GM21526 (cell line): ENCODE results near the gene METTL18.

ENCODE experiments used
- ATAC-seq: cut with Tn5 transposase; IDR thresholded peaks from one replicate; pipeline ENCODE4 v1.9.1; 2021; ENCODE audit warnings: moderate library complexity; ENCODE audit not compliant: unreplicated experiment, low FRiP score

METTL18 gene

DNA sequence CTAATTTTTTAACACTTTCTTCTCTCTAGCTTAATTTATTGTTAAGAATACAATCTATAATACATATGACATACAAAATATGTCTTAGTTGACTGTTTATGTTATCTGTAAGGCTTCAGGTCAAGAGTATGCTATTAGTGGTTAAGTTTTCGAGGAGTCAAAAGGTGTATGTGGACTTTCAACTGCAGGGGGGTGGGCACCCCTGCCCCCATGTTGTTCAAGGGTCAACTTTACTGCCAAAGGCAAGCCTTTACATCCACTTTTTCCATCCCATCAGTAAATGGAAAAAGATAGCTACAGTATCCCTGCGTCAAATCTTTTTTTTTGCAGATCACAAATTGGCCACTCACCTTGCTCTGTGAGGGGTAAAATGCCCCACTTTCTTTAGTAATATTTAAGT, 6.3 kb downstream of the METTL18 start:
- no peak for ATAC-seq

DNA sequence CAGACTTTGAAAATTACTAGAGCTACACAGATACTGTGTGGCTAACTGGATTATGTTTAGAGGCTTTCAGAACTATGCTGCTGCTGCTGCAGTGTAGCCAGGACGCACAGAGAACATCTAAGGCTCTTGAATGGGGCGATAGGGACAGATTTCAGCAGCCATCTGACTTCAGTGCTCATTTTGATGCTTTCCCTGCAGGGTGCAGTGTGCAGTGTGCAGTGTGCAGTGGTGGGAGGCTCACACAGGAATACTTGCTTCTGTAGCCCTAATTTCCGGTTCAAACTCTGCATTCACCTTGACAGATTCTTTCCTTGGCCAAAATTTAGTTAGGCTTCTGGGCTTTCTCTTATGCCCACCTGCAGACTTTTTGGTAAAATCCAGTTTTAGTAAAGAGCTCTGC, 7.7 kb downstream of the METTL18 start:
- ATAC-seq: no peak

DNA sequence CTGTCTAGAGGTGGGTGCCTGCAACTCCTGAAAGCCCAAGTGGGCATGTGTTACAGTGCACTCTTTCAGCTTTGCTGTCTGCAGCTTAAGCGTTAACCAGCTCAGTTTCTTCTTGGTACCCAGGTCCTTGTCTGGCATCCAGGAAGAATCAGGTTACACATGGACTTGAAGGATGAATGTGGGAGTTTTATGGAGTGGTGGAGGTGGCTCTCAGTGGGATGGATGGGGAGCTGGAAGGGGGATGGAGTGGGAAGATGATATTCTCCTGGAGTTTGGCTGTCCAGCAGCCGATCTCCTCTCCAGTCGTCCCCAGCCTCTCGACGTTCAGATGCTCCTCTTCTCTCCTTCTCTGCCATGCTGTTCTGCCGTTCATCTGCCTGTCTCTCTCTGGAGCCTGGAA, 9.4 kb downstream of the METTL18 start:
- no peak for ATAC-seq

DNA sequence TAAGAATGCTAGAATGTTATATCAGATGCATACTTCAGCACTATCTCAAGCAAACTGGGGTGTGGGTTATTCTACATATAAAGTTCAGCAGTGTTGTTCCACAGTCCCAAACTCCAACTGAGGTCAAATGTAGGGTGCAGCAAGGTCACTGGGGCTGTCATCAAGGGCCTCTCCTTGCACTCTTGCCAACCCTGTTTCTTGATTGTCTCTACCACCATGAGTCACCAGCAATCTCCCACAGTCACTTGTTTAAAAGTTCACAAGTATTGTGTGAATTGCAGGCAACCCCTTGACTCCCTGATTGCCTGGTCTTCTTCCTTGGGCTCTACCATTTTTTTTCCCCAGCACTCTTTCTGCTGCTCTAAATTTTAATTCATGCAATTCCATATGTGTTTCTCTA, 10.6 kb downstream of the METTL18 start:
- no peak for ATAC-seq

DNA sequence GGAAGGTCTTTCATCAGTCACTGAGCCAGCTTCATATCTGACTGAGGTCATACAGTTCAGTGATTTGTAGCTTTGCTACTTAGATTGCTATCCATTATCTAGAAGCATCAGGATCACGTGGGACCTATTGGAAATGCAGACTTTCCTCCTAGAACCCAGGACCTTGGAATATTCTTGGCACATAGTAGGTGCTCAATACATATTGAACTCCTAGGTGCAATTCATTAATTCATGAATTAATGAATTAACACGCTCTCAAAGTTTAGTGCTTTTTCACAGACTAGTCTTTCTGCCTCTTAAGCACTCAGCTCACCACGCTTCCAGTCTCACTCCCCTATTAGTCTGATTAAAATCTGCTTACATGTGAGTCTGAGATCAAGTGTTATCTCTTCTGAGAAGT, 12.1 kb downstream of the METTL18 start:
- ATAC-seq: no peak

DNA sequence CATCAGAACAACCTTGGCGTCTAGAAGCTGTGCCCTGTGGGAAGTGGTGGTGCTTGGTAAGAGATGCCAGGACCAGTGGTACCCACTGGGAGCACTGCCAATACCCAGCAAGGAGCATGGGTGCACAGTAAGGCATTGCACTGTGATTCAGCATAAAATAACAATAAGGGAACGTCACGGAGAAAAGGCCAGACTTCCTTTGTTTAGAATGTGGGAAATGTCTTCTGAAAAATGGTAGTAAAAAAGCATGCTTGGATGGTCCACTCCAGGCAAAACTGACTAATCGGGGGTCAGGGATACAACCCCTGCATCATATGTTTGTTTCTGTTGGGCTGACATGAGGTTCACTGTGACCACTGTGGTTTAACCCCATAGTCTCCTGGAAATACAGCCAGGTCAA, 14.7 kb downstream of the METTL18 start:
- no peak for ATAC-seq

DNA sequence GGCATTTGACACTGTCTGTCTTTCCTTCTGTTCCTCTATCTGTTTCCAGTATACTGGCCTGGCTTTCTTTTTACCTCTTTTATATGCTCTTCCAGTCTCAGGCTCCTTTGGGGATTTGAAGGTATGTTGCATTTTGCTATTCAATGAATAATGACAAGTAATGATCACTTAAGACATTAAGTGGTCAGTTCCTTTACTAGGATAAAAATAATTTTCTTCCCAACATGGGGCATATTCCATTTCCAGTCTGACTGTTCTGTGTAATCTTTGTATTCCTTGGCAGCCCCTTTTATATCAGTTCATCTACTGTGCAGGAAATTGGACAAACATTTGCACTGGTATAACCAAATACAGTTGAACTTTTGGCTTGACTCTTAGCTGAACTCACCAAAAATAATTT, 15.6 kb downstream of the METTL18 start:
- ATAC-seq: no peak

DNA sequence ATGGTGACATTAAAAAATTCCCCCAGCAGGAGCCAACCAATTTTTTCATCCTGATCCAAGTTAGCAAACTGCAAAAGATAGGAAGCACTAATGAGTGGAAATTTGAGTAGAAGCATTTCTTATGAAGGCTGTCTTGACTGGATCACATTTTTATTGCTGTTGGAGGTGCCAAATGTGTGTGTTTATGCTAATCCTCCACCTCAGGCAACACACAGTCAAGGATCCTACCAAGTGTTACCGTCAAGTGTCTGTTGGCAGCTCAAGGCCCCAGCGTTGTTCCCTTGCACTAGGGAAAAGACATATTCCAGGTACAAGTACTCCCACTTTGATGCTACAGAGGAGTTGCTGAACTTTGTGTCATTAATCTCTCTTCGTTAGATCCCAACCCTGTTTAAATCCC, 18.3 kb downstream of the METTL18 start:
- no peak for ATAC-seq

DNA sequence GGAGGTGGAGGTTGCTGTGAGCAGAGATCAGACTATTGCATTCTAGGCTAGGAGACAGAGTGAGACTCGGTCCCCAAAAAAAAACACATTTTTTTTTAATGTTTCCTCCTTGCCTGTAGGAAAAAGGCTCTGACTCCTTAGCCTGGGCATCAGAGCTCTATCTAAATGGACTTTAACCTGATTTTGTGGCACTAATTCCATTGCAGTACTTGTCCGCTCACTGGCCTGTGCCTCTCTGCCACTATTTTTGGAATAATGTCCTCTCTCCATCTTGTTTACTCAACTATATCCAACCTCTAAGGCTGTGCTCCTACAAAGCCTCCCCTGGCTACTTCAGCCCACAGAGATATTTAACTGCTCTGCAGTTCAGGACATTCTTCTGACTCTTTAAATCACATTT, 26.5 kb downstream of the METTL18 start:
- ATAC-seq: no peak

DNA sequence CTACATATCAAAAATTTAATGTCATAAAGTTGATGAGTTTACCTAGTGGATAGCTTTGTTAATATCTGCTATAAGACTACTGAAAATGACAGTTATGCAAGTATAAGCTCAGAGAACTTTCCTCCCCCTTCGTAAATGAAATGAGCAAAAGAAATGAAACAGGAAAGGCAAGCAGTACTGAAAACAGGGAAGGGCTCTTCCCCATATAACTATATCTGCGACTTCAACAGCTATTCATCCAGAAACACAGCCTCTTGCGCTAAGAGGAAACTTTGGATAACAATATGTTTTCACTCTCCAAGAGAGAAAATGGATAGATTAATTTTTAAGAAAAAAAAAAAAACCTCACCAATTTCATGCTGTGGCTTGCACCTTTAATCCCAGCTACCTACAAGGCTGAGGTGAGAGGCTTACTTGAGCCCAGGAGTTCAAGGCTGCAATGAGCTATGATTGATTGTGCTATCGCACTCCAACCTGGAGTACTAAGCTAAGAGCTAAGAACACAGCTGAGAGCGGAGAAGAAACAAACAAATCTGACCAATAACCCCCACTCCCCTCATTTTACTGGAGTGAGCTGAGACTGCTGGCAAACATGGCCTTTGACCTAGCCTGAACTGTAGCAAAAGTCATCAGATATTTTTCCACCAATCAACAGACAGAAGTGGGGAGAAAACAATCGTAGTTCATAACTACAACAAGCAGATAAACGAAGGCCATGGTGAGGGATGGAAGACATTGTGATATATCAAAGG, 29.0 kb downstream of the METTL18 start:
- ATAC-seq: no peak

DNA sequence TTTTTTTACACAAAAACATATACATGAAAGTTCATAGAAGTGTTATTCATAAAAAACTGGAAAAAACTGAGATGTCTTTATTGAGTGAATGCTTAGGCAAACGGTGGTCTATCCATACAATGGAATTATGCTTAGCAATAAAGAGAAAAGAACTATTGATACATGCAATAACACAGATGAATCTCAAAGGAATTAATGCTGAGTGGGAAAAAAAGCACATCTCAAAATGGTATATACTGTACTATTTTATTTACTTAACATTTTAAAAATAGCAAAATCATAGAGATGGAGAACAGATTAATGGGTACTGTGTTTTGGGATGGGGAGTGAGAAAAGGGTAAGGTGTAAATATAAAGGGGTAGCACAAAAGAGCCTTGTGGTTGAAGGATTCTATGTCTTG, 29.8 kb downstream of the METTL18 start:
- ATAC-seq: no peak

DNA sequence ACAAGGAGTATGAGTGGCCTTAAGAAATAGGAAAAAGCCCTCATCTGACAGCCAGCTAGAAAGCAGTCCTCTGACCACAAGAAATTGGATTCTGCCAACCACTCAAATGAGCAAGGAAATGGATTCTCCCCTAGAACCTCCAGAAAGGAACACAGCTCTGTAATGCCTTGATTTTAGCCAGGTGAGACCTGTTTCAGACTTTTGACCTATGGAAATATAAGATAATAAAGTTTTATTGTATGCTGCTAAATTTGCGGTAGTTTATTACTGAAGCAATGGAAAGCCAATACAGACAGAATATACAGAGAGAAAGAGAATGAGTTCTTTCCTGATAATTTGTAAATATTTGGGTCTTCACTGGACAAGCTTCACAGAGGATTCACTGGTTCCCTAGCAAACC, 32.0 kb downstream of the METTL18 start:
- no peak for ATAC-seq

DNA sequence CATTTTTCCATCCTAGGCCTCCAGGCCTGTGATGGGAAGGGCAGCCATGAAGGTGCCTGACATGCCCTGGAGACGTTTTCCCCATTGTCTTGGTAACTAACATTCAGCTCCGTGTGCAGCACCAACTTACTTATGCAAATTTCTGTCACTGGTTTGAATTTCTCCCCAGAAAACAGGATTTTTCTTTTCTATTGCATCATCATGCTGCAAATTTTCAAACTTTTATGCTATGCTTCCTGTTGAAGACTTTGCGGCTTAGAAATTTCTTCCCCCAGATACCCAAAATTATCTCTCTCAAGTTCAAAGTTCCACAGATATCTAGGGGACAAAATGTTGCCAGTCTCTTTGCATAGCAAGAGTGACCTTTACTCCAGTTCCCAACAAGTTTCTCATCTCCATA, 35.7 kb downstream of the METTL18 start:
- ATAC-seq: no peak

DNA sequence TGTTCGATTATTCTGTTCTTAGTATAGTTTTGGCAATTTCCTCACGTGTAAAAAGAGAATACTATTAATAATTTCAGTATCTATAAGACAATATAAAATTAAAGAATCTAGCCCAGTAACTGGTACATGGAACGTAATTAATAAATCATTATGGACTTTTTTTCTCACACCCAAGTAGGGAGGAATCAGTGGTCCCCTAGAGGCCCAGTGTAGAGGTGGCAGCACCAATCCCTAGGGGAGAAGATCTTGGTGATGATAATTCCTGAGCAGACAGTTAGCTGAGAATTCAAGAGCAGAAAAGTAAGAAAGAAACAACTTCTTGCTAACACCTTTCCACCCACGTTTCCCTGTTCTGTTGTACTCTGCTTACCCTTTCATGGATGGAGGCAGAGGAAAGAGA, 41.2 kb downstream of the METTL18 start:
- no peak for ATAC-seq

DNA sequence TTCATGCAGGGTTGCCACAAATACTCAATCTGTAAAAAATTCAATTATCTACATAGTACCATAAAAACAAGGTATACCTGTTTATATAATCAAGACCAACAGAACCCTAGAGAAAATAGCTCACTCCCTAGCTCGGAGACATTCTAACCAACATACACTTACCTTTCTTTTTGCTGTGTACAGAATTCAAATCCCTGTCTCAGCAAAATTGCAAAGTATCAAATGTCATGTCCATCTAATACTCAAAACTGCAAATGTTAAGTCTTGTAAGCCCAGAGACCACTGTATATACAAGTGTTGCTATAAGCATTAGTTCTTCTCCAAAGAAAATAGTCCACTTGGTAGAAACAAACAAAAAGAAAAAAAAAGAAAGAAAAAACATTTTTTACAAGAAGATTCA, 44.7 kb downstream of the METTL18 start:
- ATAC-seq: no peak

DNA sequence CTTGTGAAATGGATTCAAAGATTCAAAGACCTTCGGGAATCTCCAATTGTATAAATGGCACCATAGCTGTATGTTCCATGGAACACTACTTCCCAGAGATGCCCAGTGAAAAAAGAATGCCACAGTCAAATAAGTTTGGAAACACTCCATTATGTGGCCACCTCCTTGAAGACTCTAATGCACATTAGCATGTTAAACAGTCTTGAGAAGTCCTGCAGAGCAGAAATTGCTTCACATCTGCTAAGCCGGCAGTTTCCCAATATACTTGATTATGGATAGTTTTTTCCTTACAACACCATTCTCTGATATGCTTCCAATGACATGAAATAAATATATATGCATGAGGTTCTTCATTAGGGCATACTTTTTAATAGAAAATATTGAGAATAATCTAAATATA, 48.2 kb downstream of the METTL18 start:
- ATAC-seq: no peak

DNA sequence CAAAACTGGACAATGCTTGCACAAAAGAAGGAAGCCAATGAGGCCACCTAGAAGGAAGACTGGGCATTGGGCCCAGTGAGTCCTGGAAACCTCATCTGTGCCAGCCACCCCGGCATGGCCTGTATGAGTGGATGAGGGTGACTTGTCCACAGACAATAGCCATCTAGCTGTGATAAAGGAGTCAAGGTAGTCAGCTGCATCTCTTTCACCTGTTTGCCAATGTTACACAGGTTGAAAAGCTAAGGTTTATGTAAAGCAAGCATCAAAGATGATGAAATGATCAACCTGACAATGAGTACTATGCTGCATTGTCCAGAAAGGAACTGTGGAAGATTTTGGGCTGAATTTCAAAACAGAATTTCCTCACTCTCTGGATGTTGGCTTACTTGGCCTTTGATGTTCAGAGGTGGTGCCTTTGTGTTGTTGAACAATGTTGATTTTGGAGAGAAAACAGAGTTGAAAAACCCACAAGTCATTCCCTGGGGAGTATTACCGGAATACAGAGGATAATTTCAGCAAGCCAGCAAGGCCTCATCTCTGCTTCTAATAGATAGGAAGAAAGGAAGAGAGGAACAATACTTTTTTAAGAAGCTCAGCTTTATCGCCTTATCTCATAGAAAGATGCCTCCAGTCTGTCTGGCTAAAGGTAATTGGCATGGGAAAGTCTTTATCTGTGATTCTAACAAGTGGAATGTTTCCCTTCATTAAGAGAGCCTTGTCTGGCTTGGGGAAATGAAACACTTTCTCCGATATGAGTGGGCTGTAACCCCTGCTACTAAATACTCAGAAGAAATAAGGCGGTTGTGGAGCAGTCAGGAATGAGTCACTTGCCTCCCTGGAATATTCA, 49.5 kb downstream of the METTL18 start:
- ATAC-seq: no peak
